Measurements from ENCODE around the gene WDHD1.

GRCh38 chr14:55025948-55026347 is 951 bp downstream of the WDHD1 start:
- TF ChIP-seq CTCF (IDR thresholded peaks at IDR 0.05) (no peak), POLR2A (IDR thresholded peaks at IDR 0.05) (no peak)
